ENCODE results near the gene ABCD3. TPM values are rescaled to one million over a fixed set of nuclear protein-coding genes. Genes with fewer than 3 reads are reported as not detected.

ABCD3 gene
- polyA plus RNA-seq, 1 donor from 2014 or later = 46.4 TPM

DNA sequence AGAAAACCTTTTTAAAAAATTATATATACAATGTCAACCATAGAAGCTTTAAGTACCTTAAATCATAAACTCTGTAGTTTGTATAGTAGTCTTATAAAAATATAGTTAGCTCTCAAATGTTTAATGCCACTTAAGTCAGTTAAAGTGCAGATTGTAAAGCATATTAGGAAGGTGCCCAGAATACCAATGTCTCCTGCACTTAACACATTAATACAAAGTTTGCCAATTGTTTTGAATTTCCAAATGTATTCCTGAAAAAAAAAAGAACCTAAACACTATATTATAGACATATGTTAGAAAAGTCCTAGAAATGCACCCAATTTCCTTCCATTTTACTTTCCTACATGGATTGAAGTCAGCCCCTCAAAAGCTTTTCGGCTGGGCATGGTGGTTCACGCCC lies 111.2 kb downstream of the ABCD3 start:
- Histone ChIP-seq H3K79me2 (replicated peaks; ENCODE audit: insufficient read depth, low read length) (no peaks in the 10 kb centered on the region), H3K36me3 (ENCODE audit: insufficient read depth, low read length) (no peaks in the 10 kb centered on the region), H3K9me2 (ENCODE audit: insufficient read depth, low read length) (no peaks in the 10 kb centered on the region), H3K27me3 (ENCODE audit: insufficient read depth, low read depth, low read length) (no peaks in the 10 kb centered on the region), H3K4me2 (ENCODE audit: low read length) (no peak overlapping the region), H3K9me3 (ENCODE audit: low read length) (no peaks in the 10 kb centered on the region), H3K4me3 (ENCODE audit: low read length) (no peak overlapping the region), H4K20me1 (ENCODE audit: insufficient read depth) (no peaks in the 10 kb centered on the region), H2AFZ (ENCODE audit: low read depth, low read length) (no peak overlapping the region), H3K9ac (ENCODE audit: low read length) (no peak overlapping the region), H3K27ac (ENCODE audit: low read length) (no peak overlapping the region), H3F3A (ENCODE audit: insufficient read depth, low read length, poor library complexity, severe bottlenecking) (no peaks in the 10 kb centered on the region)
- TF ChIP-seq MXI1 (conservative IDR thresholded peaks at IDR 0.05; ENCODE audit: poor library complexity, severe bottlenecking) = no peak
- no peak for TF ChIP-seq TAF1 (IDR thresholded peaks at IDR 0.05; ENCODE audit: low read depth)
- no peak for TF ChIP-seq RAD21 (conservative IDR thresholded peaks at IDR 0.05)
- TF ChIP-seq EZH2 (IDR thresholded peaks at IDR 0.05; ENCODE audit: borderline replicate concordance, insufficient read depth, low read length, poor library complexity, severe bottlenecking) = no peak
- TF ChIP-seq, protein P1, sequence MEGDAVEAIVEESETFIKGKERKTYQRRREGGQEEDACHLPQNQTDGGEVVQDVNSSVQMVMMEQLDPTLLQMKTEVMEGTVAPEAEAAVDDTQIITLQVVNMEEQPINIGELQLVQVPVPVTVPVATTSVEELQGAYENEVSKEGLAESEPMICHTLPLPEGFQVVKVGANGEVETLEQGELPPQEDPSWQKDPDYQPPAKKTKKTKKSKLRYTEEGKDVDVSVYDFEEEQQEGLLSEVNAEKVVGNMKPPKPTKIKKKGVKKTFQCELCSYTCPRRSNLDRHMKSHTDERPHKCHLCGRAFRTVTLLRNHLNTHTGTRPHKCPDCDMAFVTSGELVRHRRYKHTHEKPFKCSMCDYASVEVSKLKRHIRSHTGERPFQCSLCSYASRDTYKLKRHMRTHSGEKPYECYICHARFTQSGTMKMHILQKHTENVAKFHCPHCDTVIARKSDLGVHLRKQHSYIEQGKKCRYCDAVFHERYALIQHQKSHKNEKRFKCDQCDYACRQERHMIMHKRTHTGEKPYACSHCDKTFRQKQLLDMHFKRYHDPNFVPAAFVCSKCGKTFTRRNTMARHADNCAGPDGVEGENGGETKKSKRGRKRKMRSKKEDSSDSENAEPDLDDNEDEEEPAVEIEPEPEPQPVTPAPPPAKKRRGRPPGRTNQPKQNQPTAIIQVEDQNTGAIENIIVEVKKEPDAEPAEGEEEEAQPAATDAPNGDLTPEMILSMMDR (IDR thresholded peaks at IDR 0.05; ENCODE audit: poor library complexity, severe bottlenecking) = no peak
- TF ChIP-seq, protein P2, sequence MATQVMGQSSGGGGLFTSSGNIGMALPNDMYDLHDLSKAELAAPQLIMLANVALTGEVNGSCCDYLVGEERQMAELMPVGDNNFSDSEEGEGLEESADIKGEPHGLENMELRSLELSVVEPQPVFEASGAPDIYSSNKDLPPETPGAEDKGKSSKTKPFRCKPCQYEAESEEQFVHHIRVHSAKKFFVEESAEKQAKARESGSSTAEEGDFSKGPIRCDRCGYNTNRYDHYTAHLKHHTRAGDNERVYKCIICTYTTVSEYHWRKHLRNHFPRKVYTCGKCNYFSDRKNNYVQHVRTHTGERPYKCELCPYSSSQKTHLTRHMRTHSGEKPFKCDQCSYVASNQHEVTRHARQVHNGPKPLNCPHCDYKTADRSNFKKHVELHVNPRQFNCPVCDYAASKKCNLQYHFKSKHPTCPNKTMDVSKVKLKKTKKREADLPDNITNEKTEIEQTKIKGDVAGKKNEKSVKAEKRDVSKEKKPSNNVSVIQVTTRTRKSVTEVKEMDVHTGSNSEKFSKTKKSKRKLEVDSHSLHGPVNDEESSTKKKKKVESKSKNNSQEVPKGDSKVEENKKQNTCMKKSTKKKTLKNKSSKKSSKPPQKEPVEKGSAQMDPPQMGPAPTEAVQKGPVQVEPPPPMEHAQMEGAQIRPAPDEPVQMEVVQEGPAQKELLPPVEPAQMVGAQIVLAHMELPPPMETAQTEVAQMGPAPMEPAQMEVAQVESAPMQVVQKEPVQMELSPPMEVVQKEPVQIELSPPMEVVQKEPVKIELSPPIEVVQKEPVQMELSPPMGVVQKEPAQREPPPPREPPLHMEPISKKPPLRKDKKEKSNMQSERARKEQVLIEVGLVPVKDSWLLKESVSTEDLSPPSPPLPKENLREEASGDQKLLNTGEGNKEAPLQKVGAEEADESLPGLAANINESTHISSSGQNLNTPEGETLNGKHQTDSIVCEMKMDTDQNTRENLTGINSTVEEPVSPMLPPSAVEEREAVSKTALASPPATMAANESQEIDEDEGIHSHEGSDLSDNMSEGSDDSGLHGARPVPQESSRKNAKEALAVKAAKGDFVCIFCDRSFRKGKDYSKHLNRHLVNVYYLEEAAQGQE (IDR thresholded peaks at IDR 0.05; ENCODE audit: borderline replicate concordance) = no peak
- TF ChIP-seq EP300 (conservative IDR thresholded peaks at IDR 0.05; ENCODE audit: poor library complexity, severe bottlenecking) = no peak
- TF ChIP-seq SMC3 (conservative IDR thresholded peaks at IDR 0.05; ENCODE audit: poor library complexity) = no peak
- no peak for TF ChIP-seq POLR2AphosphoS5 (IDR thresholded peaks at IDR 0.05)

DNA sequence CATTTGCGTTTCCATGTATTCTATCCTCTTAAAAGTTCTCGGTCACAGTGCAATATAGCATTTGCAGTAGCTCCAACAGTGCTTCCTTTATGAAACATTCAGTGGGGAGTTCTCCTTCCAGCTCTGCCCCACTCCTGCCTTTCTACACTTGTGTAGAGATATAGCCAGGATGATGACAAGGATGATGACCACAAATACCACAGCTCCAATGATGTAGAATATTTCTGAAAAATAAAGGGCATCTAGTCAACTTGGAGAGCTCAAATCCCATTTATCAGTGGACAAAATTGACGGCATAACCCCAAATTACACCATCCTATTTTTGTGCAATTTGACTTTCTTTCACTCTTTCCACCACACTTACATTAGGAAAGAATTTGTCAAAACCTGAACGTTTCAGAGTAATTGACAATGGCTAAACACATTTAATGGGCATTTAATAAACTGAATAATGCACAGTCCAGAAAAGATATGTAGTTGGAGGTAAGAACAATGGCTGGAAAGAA lies 112.2 kb downstream of the ABCD3 start:
- no peaks in the 10 kb centered on the region for H3K79me2 ChIP-seq (replicated peaks; ENCODE audit: insufficient read depth, low read length)
- H3K36me3 ChIP-seq (ENCODE audit: insufficient read depth, low read length) = no peaks in the 10 kb centered on the region

More for the DNA sequence above, 112.2 kb downstream of the ABCD3 start:
- Histone ChIP-seq H3K4me3 (ENCODE audit: low read length) (no peak overlapping the region), H3K9me3 (ENCODE audit: low read length) (no peaks in the 10 kb centered on the region), H3K9ac (ENCODE audit: low read length) (no peak overlapping the region), H3K9me2 (ENCODE audit: insufficient read depth, low read length) (no peaks in the 10 kb centered on the region), H4K20me1 (ENCODE audit: insufficient read depth) (no peaks in the 10 kb centered on the region), H3K4me2 (ENCODE audit: low read length) (no peak overlapping the region), H3K27ac (ENCODE audit: low read length) (no peak overlapping the region), H2AFZ (ENCODE audit: low read depth, low read length) (no peak overlapping the region), H3F3A (ENCODE audit: insufficient read depth, low read length, poor library complexity, severe bottlenecking) (no peaks in the 10 kb centered on the region), H3K27me3 (ENCODE audit: insufficient read depth, low read depth, low read length) (no peaks in the 10 kb centered on the region)
- TF ChIP-seq POLR2AphosphoS5 (IDR thresholded peaks at IDR 0.05) (no peak), TAF1 (IDR thresholded peaks at IDR 0.05; ENCODE audit: low read depth) (no peak), EZH2 (IDR thresholded peaks at IDR 0.05; ENCODE audit: borderline replicate concordance, insufficient read depth, low read length, poor library complexity, severe bottlenecking) (no peak), MXI1 (conservative IDR thresholded peaks at IDR 0.05; ENCODE audit: poor library complexity, severe bottlenecking) (no peak), RAD21 (conservative IDR thresholded peaks at IDR 0.05) (no peak), SMC3 (conservative IDR thresholded peaks at IDR 0.05; ENCODE audit: poor library complexity) (no peak), EP300 (conservative IDR thresholded peaks at IDR 0.05; ENCODE audit: poor library complexity, severe bottlenecking) (no peak)
- TF ChIP-seq, protein P2 (IDR thresholded peaks at IDR 0.05; ENCODE audit: borderline replicate concordance) = no peak
- TF ChIP-seq, protein P1 (IDR thresholded peaks at IDR 0.05; ENCODE audit: poor library complexity, severe bottlenecking) = no peak
